ENCODE data around the gene PTPRCAP.

Gene PTPRCAP

DNA sequence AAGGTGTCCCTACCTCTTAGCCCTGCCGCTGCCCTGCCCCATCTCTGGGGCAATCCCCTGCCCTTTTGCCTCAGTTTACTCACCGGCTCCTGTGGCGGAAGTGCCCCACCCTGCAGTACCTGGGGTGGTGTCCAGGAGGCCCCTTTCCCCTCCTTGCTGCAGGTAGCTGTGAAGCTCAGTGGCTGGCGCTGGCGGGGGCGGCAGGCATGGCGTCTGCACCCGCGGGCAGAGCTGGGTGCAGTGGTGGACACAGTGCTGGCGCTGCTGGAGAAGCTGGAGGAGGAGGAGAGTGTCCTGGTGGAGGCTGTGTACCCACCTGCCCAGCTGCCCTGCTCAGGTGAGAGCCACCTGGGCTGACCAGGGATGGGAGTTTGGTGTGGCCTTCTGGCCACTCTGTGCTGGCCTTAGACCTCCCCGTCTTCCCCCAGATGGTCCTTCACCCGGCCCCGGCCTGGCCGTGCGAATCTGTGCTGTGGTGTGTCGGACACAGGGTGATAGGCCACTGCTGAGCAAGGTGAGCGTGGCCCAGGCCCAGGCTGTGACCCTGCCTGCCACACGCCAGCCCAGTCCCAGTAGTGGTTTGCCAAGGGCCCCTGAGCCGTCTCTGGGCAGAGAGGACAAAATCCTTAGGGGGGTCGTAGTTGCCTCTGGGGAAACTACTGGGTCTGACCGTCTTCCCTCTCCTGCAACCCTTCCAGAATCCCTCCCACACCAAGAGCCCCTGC, 18.0 kb downstream of the PTPRCAP start:
- peaks cover 0 to under 1% of the 10 kb centered on the region in 2 donors for H3K36me3 Mint-ChIP-seq
- ATAC-seq (replicated peaks) (no peak), DNase-seq (no peak)
- peak overlapping the region; percentile 80 for H3K4me3 Mint-ChIP-seq
- H3K4me1 Mint-ChIP-seq: peaks cover 47 to 69% of the 10 kb centered on the region in 2 donors
- H3K27me3 Mint-ChIP-seq: no peaks in the 10 kb centered on the region
- H3K9me3 Mint-ChIP-seq: no peaks in the 10 kb centered on the region
- H3K27ac Mint-ChIP-seq: no peak overlapping the region

DNA sequence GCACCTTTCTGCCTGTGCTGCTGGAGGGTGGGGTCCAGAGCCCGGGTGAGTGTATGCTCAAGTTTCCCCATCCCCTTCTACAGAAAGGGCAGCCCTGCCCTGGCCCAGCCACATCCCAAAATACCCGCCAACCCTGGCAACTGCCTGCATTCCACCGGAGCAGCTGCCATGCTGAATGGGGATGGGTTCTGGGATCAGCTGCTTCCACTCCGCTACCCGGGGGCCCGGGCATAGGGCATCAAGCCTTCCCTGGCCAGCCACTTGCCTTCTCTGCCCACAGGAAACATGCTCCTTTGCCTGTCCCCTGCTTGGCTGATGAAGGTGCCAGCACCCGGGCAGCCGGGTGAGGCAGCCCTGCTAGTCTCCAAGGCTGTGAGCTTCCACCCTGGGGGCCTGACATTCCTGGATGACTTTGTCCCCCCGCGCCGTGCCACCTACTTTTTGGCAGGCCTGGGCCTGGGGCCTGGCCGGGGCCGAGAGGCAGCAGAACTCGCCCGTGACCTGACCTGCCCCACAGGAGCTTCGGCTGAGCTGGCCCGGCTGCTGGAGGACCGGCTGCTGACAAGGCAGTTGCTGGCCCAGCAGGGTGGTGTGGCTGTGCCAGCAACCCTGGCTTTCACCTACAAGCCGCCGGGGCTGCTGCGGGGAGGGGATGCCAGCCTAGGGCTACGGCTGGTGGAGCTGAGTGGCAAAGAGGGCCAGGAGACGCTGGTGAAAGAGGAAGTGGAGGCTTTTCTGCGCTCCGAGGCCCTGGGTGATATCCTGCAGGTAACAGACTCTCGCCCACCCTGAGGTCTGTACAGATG, 18.8 kb downstream of the PTPRCAP start:
- H3K27me3 Mint-ChIP-seq: no peaks in the 10 kb centered on the region
- peak overlapping the region; percentile 89 for H3K27ac Mint-ChIP-seq
- H3K4me1 Mint-ChIP-seq: peaks cover 47 to 75% of the 10 kb centered on the region in 2 donors
- peak; percentile 43 to 46 for ATAC-seq (replicated peaks)
- H3K9me3 Mint-ChIP-seq: no peaks in the 10 kb centered on the region
- H3K4me3 Mint-ChIP-seq: peak overlapping the region; percentile 62 to 69
- DNase-seq: no peak
- no peaks in the 10 kb centered on the region for H3K36me3 Mint-ChIP-seq

GRCh38 chr11:67417425-67417824, 20.1 kb downstream of the PTPRCAP start:
- Mint-ChIP-seq H3K9me3 (no peaks in the 10 kb centered on the region), H3K4me3 (no peak overlapping the region), H3K36me3 (no peaks in the 10 kb centered on the region), H3K27ac (no peak overlapping the region), H3K27me3 (no peaks in the 10 kb centered on the region), H3K4me1 (peaks cover 53 to 80% of the 10 kb centered on the region in 2 donors)
- DNase-seq (no peak), ATAC-seq (replicated peaks) (no peak)

DNA sequence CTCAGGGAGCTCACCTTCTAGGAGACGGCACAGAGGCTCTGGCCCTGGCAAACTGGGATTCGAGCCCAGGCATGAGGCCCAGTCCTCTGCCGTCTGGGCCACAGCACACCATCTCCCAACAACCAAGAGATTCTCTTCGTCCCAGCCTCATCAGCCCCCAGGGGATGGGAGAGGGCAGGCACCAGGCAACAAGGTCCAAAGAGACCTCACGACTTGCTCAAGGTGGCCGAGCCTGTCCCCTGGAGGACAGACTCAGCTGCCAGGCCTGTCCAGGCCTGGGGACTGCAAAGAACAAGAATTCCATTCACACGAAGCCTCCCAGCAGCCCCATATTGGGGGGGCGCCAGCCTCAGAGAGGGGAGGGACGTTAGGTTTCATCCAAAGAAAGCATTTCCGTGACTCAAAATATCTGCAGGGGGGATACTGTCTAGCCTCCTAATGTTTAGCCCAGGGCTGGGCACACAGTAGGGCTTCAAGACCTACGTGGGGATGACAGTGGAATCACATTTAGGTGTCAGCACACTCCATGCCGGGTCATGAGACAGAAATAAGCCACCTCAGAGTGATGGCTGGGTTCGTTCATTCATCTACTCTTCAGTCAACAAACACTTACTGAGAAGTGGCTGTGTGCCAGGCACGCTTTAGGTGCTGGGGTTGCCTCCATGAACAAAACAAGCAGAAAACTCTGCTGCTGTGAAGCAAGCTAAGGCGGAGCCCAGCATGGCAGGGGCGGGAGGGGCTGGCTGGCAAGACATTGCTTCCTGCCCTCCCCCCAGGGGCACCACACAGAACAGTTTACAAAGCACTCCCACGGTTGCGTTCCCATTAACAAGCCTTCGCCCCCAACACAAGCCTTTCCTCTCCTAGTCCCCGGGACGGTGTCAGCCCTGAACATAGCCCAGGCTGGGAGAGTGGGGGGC, 20.8 kb downstream of the PTPRCAP start:
- Mint-ChIP-seq H3K27ac (peak overlapping the region; percentile 75), H3K27me3 (no peaks in the 10 kb centered on the region), H3K4me3 (peak overlapping the region; percentile 70 to 81), H3K36me3 (no peaks in the 10 kb centered on the region), H3K4me1 (peaks cover 60 to 88% of the 10 kb centered on the region in 2 donors), H3K9me3 (no peaks in the 10 kb centered on the region)
- no peak for DNase-seq
- ATAC-seq (replicated peaks): no peak

GRCh38 chr11:67415501-67416304, 21.8 kb downstream of the PTPRCAP start, which contains the start of gene CARNS1:
TSS of gene CARNS1 (plus strand) at chr11:67415678. CDS start at chr11:67416200, 522 bp downstream.
- H3K9me3 Mint-ChIP-seq: no peaks in the 10 kb centered on the region
- H3K27ac Mint-ChIP-seq: peak within 1 kb of the TSS; percentile 75
- H3K4me3 Mint-ChIP-seq: peak within 1 kb of the TSS; percentile 79 to 82
- no peak for ATAC-seq (replicated peaks)
- peaks cover 67 to 91% of the 10 kb centered on the region in 2 donors for H3K4me1 Mint-ChIP-seq
- H3K27me3 Mint-ChIP-seq: no peaks in the 10 kb centered on the region
- no peaks in the 10 kb centered on the region for H3K36me3 Mint-ChIP-seq
- no peak for DNase-seq

DNA sequence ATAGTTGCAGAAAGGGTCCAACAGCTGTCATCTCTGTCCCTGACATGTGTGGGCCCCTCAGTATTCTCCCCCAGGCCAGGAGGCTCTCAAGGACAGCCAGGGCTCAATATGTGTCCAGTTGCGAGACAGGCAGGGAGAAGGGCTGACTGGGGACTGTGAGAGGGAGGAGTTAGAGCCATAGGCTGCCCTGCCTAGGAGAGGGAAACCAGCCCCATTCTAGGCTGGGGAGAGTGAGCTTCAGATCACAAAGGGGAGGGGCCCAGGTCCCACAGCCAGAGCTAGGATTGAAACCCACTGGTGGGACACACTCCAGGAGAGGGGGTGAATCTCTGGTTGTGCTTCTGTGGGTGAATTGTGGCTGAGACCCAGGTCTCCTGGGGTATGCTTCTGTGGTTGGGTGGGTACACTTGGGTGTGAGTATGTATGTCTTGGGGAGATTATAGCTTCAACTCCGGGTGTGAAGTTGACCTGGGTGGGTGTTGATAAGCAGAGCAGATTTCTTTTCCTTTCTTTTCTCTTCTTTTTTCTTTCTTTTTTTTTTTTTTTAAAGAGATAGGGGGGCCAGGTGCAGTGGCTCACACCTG, 24.1 kb downstream of the PTPRCAP start:
- Mint-ChIP-seq H3K27ac (peak overlapping the region; percentile 39), H3K9me3 (no peaks in the 10 kb centered on the region), H3K4me1 (peaks cover 72 to 91% of the 10 kb centered on the region in 2 donors), H3K4me3 (no peak overlapping the region), H3K27me3 (no peaks in the 10 kb centered on the region), H3K36me3 (peaks cover 8 to 10% of the 10 kb centered on the region in 2 donors)
- DNase-seq (no peak), ATAC-seq (replicated peaks) (no peak)

- Mint-ChIP-seq H3K36me3 (peaks cover 10 to 16% of the 10 kb centered on the region in 2 donors), H3K27me3 (no peaks in the 10 kb centered on the region), H3K27ac (peak overlapping the region; percentile 39), H3K4me1 (peaks cover 73 to 91% of the 10 kb centered on the region in 2 donors), H3K9me3 (no peaks in the 10 kb centered on the region), H3K4me3 (peak overlapping the region; percentile 25 to 37)
- peak in 1 of 2 donors; percentile 3 for ATAC-seq (replicated peaks)
- DNase-seq: no peak
These were observed 24.8 kb downstream of the PTPRCAP start for GRCh38 chr11:67412495-67413179.

GRCh38 chr11:67411785-67412152, 25.7 kb downstream of the PTPRCAP start:
- Mint-ChIP-seq H3K27ac (peak overlapping the region; percentile 81), H3K9me3 (no peaks in the 10 kb centered on the region), H3K4me3 (peak overlapping the region in 1 of 2 donors; percentile 39), H3K4me1 (peaks cover 74 to 91% of the 10 kb centered on the region in 2 donors), H3K36me3 (peaks cover 10 to 24% of the 10 kb centered on the region in 2 donors), H3K27me3 (no peaks in the 10 kb centered on the region)
- peak; percentile 43 to 55 for ATAC-seq (replicated peaks)
- DNase-seq: no peak

DNA sequence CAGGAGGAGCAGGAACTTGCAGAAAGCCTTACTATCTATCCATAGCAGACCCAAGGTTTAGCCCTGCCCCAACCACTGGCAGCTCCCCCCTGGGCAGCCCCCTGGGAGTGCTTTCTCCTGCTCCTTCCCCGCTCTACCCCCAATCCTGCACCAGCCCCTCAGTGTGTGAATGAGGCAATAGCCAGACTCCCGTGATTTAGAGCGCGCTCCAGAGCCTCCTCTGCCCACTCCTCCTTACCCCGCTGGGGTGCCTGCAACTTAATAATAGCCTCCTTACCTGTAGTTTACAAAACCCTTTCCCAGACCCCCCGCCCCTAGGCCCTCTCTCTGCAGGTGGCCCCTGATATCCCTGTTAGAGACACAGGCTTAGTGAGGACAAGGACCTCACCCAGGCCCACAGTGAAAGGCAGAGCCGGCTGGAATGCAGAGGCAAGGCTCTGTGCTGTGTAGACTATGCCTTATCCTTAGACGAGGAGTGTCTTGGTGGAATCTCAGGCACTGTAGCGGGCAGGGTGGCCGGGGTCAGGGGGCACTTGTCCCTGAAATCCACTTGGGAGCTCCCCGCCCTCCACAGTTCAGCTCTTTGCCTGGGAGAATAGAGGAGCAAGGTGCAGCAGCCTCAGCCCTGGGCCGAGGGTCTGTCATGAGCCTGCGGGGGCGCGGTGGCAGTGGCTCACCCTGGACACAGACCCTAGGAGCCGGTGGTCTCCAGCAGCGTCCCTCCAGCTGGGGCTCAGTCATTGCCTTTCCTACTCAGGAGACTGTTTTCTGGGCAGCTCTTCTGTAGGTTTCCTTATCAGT, 26.3 kb downstream of the PTPRCAP start:
- H3K27me3 Mint-ChIP-seq: no peaks in the 10 kb centered on the region
- peak overlapping the region; percentile 81 for H3K27ac Mint-ChIP-seq
- peaks cover 74 to 91% of the 10 kb centered on the region in 2 donors for H3K4me1 Mint-ChIP-seq
- no peaks in the 10 kb centered on the region for H3K9me3 Mint-ChIP-seq
- DNase-seq (no peak), ATAC-seq (replicated peaks) (no peak)
- peaks cover 13 to 29% of the 10 kb centered on the region in 2 donors for H3K36me3 Mint-ChIP-seq
- peak overlapping the region in 1 of 2 donors; percentile 39 for H3K4me3 Mint-ChIP-seq

- Mint-ChIP-seq H3K36me3 (peaks cover 18 to 33% of the 10 kb centered on the region in 2 donors), H3K4me3 (peak overlapping the region; percentile 68 to 73), H3K9me3 (no peaks in the 10 kb centered on the region), H3K27me3 (no peaks in the 10 kb centered on the region), H3K27ac (peak overlapping the region; percentile 81), H3K4me1 (peaks cover 78 to 95% of the 10 kb centered on the region in 2 donors)
- DNase-seq (no peak), ATAC-seq (replicated peaks) (no peak)
These were observed 27.1 kb downstream of the PTPRCAP start for GRCh38 chr11:67410369-67410831.

GRCh38 chr11:67409781-67410368, 27.6 kb downstream of the PTPRCAP start:
- Mint-ChIP-seq H3K4me1 (peaks cover 78 to 96% of the 10 kb centered on the region in 2 donors), H3K9me3 (no peaks in the 10 kb centered on the region), H3K36me3 (peaks cover 22 to 36% of the 10 kb centered on the region in 2 donors), H3K27ac (peak overlapping the region; percentile 95), H3K4me3 (peak overlapping the region; percentile 68 to 73), H3K27me3 (no peaks in the 10 kb centered on the region)
- DNase-seq: no peak
- ATAC-seq (replicated peaks): peak; percentile 4 to 19

Data from stimulated activated naive B cell treated with anti-CD40 and anti-IgM and Interleukin-4, amounts not matched to agents 10 μg/mL and 1 μg/mL and 100 μg/mL, for 72 hours (primary cell).